ENCODE results near the gene ELAVL2.

ELAVL2 gene

DNA sequence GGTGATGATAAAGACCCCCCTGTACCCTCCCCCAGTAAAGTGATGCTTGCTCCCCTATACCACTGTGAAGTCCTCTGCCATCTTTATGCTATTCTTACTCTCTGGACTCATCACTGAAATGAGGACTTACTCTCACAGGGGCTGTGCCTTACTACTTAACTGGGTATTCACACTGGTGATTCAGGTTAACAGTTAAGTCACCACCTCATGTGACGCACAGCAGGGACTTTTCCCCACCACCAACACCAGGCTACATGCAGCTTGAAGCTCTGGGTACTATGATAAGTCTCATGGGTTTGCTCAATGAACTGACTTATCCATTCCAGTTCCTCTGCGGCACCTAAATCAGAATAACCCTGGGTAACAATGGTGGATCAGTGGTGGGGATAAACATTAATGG is 163.7 kb downstream of the ELAVL2 start:
- no peak for DNase-seq (ENCODE audit: low read depth in 2 of 2)

DNA sequence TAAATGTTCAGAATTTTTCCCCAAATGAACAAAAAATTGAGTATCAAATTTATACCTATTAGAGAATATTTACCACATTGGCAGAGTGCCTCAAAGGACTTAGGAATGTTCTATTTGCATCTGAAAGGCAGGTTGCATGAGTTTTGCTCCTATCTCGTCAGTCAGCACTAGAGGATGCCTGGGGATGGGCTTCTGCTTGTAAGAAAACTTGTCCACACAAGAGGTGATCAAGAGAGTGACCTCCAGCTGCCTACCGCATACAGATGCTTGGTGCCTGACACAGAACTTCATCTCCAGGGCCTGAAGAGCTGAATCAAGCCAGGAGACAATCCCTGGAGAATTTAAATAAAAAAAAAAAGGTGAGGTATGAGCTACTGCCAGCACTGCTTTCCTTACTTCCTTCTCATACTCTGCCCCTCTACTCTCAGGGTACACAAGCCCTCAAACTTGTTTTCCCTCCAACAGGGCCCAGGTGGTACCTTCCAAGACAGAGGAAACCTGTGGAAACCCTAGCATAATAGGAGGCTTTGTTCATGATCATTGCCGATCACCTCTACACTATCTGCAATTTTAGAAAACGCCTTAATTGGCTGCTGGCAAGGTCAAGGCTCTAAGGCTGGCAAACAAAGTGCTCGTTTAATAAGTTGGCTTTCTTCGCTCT is 166.6 kb downstream of the ELAVL2 start:
- DNase-seq (ENCODE audit: low read depth in 2 of 2): no peak

DNA sequence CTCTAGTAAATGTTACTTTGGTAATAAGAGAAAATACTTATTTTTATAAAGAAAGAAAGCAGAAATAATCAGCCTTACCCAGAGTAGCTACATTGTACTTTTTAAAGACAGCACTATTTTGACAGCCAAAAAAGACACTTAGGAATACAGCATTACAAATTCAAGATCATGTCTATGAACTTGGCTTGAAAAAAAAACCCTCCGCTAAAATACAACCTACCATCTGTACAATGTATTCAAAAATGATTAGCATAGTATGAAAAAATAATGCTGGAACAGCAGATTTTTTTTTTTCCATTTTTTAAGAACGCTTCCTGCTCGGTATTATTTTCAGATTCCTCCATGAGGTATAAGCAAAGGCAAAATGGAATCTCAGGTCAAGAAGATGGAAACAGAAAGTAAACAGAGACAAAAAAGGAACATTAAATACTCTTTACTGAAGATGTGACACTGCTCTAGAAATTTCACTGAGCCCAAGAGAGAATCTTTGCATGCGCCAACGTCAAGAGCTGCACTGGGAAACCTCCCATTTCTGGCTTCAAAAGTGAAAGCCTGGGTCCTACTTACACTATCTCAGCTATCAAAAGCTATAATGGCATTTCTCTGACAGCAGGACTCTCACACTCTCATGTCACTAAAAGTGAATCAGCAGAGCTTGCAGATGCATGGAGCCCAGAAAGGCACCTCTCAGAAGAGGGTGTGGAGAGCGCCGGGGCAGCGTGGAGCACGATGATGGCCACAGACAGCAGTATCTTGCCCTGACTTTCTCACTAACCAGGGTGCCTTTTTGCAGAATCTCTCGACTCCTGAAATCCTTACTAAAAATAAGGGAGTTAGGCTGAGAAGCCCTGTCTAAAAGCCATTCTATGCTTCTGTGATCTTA is 167.4 kb downstream of the ELAVL2 start:
- no peak for DNase-seq (ENCODE audit: low read depth in 2 of 2)

DNA sequence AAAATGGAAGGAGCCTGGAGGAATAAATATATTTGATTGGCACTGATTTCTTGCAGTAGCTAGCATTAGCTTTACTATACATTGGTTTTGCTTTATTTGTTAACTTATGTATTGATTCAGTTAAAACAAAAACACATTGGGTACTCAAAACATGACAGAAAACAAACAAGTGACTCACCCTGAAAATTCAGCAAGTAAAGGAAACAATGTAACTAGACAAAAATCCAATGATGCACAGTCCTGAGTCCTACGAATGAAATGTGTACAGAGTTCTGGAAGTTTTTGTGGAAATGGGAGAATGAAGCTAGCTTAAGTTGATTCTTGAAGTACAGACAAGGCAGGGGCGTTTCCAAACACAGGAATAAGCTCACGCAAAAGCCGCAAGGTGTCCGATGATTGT is 175.0 kb downstream of the ELAVL2 start:
- DNase-seq (ENCODE audit: low read depth in 2 of 2): no peak

DNA sequence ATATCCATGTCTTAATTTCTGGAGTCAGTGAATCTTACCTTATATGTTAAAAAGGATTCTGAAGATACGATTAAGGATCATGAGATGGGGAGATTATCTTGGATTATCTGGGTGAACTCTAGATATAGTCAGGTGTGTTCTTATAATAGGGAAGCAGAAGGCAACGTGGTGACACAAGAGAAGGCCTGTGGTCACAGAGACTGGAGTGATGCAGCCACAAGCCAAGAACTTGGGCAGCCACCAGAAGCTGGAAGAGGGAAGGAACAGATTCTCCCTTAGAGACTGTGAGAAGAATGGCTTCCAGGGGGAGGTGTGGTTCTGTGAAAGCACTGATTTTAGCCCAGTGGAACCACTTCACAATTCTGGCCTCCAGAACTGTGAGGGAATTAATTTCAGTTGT is 177.4 kb downstream of the ELAVL2 start:
- no peak for DNase-seq (ENCODE audit: low read depth in 2 of 2)

DNA sequence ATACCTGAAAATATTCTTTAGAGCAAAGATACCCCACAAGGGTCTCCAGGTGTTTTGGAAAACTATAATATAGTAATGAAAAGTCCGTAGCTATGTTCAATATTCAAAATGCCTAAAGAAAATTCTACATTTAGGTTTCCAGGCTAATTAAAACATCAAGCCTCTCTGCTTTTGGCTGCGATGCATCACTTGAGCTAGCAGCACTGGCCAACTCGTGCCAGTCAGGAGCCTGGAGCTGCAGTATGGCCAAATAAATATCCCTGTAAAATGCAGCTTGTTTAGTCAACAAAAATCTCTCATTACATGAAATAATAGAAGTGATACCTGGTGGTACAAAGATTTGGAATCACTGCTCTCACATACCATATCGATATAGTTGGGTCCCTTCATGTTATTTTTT is 181.1 kb downstream of the ELAVL2 start:
- no peak for DNase-seq (ENCODE audit: low read depth in 2 of 2)

DNA sequence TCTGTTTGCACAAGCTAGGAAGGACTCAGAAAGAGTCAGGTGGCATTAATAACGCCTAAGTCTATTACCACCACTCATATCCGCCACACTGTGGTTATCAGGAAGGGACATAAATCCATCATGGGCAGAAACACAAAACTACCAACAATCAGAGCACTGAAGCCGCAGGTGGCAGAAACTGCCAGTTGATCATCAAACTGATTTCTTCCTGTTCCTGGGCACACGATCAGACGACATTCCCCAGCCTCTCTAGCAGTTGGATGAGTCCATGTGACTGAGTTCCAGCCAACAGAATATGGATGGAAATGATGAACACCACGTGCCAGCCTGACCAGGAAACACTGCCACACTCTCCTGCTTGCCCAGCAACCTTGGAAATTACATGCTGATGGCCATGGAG is 181.7 kb downstream of the ELAVL2 start:
- DNase-seq (ENCODE audit: low read depth in 2 of 2): no peak

DNA sequence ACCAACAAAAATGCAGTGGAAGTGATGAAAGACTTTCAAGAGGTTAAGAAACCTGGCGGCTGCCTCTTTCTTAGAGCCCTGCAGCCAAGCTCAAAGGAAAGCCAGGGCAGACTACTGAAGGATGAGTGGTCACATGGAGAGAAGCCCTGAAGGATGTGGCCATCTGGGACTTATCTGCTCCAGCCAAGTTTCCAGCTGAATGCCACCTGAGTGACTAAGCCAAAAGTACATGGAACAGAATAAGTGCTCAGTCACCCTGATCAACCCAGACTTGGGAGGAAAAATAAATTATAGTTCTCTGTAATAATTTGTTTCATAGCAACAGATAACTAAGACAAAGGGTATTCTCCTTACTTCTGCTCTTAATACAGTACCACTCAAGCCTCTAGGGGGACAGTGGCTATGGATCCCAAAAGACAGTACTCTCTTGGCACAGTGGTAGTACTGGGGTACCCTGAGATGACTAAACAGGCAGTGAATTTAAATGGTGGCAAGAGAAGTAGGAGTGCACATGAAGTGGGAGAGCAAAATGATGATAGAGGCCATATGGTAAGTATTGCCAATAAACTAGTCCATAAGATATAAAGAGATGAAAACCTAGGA is 182.3 kb downstream of the ELAVL2 start:
- DNase-seq (ENCODE audit: low read depth in 2 of 2): no peak

Measured in stimulated activated CD8-positive, alpha-beta memory T cell treated with anti-CD3 and anti-CD28 coated beads, Interleukin-2, amount 100 ng/mL, for 1 hour (primary cell).